HG03064 (cell line): ENCODE measurements around the gene SYT6.

Source experiments
- ATAC-seq: cut with Tn5 transposase; IDR thresholded peaks from one replicate; pipeline ENCODE4 v1.9.1; 2021; ENCODE audit warnings: low read depth; ENCODE audit not compliant: unreplicated experiment

The SYT6 gene, protein sequence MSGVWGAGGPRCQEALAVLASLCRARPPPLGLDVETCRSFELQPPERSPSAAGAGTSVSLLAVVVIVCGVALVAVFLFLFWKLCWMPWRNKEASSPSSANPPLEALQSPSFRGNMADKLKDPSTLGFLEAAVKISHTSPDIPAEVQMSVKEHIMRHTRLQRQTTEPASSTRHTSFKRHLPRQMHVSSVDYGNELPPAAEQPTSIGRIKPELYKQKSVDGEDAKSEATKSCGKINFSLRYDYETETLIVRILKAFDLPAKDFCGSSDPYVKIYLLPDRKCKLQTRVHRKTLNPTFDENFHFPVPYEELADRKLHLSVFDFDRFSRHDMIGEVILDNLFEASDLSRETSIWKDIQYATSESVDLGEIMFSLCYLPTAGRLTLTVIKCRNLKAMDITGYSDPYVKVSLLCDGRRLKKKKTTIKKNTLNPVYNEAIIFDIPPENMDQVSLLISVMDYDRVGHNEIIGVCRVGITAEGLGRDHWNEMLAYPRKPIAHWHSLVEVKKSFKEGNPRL

DNA sequence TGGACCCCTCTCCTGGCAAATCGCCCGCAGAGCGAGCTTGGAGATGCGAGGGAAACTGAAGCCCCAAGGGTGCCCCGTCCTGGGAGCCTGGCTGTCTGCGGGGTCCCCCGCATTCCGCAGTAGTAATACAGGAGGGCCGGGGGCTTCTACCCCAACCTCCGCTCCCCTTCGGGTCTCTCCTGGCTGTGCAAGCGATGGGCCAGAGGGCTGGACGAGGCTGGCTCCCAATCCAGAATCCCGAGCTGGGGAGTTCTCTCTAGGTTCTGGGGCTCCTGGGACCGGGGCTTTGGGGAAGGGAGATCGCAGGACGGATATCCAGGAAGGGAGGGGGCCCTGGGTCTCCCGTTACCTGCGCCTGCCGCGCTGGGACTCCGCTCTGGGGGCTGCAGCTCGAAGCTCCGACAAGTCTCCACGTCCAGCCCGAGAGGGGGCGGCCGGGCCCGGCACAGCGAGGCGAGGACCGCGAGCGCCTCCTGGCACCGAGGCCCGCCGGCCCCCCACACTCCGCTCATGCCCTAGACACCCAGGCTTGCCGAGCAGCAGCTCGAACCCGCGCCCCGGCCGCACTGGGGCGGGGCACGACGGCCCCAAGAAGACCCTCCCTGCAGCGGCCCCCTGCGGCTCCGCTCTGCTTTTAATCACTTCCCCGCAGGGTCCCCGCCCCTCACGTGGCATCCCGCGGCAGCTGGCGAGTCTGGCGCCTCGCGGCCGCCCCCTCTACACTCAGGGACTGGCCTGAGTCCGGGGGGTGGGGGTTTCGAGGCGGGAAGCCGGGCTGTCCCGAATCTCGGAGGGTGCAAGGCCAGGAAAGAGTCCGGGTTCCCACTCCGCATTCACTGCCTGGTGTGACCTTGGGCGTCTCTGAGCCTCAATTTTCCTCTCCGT, at the start of gene SYT6:
Gene SYT6 (minus strand): TSS at position 609 of the 885 bp plus-strand sequence. CDS start 97 bp downstream, at position 512.
- no peak for ATAC-seq

DNA sequence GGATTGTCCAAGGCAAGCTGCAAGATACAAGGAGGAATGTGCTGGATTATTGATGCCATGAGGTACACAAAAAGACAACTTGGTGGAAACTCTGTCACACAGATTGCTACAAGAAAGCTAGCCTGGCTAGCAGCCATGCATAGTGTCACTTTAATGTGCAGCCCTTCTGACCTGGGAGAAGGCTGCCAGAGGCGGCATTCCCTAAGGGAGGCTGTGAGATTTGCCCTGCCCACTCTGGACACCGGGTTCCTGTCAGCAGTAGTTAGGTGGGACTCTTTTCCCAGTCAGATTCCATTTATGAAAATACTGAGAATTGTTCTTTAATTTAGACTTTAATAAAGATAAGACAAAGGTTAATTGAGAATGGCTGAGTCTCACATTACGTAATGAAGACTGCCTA, 47.8 kb upstream of the SYT6 start:
- no peak for ATAC-seq

DNA sequence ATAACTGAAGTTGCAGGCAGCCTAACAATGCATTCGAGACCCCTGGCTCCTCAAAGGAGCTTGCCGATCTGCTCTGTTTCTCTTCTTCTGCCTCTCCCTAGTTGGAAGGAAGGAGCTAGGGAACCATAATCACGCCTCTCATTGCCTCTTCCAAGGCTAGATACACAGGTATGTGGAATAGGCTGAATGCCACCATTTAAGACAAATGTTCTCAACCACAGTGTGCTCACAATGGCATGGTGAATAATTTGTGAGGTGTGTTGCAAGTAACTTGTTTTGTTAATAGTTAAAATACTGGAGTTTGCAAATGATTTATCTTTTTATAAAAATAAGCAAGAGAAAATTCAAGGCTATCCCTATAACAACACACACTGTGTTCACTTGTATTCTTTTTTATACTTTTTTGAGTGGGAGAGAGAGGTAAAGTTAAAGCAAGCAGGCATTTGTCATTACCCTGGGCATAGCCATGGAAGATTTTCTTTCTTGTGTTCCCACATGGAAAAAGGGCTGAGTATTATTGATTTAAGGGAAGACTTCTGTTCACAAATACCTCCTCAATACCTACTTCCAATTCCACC, 45.4 kb upstream of the SYT6 start:
- no peak for ATAC-seq

DNA sequence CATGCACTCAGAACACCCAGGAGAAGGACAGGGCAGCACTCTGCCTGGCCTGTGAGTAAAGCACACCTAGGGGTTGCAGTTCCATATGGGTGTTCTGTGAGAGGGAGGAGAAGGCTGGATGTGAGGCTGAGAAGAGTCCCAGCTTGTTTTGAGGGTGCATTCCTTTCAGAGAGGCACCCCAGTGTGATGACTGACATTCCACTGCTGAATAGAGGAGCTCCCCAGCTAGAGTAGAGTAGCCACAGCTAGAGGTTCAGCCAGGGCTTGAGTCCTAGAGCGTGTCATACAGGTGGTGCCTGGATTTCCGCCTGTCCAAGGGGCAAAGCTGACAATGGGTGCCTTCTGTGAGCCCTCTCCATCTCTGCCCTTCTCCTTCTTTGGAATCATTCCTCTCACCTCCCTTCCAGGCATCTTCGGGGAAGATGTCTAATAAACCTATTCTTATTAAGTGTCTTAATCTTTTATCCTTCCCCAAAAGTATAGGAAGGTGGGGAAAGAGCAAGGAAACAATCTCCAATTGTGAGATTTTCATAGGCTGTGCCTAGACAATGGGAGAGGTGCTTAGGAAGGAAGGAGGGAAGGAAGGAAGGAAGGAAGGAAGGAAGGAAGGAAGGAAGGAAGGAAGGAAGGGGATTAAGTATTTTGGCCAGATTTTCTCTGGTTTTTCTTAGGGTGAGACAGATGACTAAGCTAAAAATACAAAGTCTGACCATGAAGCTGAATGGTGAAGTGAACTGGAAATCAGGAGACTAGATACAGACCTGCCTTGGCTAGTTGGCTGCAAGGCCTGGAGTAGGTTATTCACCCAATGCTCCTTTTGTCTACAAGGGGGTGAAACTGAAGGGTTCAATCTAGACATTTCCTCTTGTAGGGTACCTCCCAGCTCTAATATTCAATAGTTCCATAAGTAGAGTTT, 43.6 kb upstream of the SYT6 start:
- no peak for ATAC-seq

DNA sequence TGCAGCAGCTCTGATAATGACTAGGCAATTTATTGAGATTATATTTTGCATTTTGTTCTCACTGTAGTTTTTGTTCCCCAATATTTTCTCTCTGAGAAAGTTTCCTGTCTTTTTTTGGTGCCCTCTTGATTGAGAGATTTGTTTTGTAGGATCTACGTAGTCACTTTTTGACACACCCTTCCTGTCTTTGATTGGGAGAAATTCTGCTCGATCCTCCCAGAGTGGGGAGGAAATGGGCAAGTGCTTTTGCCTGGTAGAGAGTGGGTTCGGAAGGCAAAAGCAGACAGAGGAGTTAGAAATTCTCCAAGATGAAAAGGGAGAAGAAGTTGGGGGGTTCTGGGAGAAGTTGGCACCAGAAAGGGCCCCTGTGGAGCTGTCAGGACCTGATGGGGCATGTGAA, 42.1 kb upstream of the SYT6 start:
- ATAC-seq = no peak

DNA sequence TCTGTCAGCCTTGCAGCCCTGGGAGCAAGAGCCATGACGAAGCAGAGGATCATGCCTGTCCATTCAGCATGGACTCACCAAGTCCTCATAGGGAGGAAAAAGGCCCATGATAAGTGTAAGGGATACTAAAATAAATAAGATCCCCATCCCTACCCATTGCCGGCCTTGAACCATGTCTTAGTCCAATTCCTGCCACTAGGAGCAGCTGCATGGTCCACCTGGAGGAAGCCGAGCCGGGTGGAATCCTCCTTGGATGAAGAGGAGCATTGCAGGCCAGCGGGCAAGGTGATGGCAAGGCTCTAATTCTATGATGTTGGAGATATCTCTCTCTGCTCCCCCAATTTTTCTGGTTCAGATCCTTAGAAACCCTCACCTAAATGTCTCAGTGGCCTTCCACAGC, 38.7 kb upstream of the SYT6 start:
- ATAC-seq = no peak

DNA sequence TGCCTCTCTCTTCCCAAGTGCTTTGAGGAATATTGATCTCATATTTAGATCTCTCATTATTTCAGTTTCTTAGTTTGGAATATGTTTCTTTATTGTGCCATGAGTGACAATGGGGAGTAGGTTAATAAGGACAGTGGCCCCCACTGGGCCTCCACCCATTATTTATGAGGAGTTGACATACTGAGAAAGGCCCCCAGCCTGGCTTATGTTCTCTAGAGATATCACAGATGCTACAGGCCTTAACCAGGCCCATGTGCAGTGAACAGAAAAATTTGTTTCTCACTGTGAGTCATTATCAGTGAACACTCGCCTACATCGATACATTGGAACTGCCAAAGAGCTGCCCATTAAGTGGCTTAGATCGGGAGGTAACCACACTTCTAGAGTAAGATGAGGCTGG, 35.7 kb upstream of the SYT6 start:
- ATAC-seq = no peak

DNA sequence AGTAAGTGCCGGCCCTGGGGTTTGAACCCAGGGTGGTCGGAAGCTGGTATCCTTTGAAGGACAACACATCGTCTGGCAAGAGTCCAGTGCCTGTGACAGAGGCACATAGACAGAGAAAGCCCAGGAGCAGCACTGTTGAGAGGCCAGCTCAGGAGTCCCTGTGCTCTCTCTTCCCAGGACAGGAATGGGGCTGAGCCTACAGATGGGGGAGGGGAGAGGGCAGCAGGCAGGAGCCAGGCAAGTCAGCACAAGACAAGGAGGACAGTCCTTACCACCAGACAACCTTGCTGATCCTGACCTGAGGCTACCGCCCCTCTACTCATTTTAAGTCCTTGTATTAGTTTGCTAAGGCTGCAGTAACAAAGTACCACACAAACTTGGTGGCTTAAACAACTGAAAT, 27.7 kb upstream of the SYT6 start:
- ATAC-seq = no peak

DNA sequence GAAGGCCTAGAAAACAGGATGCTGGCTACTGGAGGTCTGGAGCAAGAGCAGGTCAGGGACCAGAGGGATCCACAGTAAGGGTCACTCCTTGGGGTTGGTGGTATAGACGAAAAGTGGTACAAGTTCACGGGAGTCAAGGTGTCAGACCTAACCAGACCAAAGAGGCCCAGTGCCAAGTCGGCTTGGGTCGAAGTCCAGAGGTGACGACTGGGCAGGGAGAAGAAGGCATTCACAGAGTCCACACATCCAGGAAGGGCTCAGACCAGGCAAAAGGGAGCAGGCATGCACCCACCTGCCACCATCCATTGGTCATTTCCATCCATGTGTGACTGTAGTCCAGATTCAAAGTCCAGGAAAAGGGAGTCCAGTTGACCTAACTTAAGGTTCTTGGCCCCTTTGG, 27.1 kb upstream of the SYT6 start:
- no peak for ATAC-seq

DNA sequence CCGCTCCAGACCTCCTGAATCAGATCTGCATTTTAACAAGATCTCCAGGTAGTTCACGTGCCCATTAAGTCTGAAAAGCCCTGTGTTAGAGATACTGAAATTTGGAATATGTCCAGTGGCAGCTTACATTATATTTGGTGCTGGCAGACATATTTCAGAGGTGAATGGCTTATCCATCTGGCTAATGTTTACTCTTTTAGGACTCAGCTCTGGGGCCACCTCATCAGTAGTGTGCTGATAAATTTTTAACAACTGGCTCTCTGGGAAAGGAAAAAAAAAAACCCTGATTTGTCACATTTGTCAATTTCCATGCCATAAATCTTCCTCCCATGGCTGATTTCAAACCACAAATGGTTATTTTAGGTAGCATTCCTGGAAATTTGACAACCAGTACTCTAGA, 25.3 kb upstream of the SYT6 start:
- ATAC-seq = no peak

DNA sequence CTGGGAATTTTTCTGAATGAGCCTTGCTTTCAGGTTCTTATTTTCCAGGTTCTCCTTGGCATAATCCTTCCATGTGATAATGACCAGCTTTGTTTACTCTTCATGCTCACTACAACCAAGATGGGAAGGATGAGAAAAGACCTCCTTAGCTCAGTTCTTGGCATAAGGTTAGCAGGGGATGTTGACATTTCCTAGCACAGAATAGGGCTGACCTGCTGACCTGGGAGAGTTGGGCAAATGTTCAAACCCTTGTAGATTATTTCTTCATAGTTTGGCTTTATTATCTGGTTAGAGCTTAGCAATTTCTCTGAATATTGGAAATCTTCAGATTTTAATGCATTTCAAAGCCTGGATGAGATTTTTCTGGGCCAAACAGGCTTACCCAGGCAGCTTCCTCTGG, 23.6 kb upstream of the SYT6 start:
- no peak for ATAC-seq

DNA sequence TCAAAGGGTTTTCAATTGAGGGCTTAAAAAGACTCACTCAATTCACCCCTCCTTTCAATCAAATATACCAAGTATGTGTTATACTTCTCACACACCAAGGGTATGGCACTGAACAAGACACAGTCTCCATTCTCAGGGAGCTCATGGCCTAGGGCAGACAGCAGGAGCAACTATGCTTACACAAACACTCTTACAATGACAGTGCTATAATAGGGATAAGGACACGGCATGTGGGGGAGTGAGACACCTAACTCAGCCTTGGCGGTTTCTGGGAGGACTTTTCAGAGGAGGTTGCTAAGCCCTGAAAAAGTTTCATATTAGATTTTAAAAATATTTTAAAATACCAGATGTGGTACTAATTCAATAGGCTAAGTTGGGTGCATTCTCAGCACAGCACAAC, 22.7 kb upstream of the SYT6 start:
- no peak for ATAC-seq

DNA sequence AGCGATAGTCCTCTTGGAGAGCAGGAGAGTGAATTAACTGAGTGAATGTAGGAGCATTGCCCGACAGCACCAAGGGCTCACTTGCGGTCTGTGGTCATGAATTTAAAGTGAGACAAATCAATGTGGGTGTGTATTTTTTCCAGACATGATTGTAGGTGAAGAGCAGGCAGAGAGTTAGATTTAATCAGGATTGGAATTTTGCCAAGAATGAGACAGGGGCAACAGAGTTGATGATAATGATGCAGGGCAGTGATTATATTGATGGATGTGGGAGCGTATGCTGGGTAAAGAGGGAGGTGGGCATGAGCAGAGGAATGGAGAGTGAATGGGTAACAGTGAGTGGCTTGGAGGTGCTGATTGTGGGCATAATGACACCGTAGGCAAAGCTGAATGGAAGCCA, 20.0 kb upstream of the SYT6 start:
- ATAC-seq = no peak

DNA sequence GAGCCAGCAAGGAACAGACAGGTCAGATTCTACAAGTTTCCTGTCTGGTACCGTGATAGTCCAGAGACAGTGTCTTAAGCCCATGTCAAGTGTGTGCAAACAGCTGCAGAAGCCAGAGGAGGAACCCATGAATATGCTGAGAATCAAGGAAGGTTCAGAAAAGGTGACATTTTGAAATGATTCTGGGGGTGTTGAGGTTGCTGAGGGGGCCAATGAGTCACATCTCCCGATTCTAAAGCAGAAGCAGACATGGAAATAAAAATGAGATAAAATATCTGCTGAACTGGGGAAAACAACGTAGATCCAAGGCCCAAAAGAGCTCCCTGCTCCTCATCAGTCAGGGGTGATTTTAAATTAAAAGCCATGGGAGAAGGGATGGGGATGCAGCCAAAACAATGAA, 15.8 kb upstream of the SYT6 start:
- no peak for ATAC-seq

DNA sequence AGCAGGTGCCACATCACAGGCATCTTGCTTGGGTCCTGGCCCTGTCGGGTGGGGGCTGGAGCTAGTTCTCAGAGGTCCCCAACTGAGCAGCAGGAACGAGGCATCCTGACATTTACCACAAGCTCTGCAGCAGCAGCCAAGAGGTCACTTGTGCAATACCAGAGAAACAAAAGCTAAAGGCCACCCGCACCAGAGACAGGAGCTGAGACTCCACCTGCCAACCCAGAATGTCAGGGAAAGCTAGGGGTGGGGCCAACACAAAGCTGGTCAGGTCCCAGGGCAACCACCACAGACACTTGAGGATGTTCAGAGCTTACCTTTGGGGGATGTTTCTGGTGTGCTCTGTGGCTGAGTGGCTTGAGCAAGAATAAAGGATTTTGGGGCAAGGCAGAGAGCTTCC, 13.6 kb upstream of the SYT6 start:
- ATAC-seq = no peak

DNA sequence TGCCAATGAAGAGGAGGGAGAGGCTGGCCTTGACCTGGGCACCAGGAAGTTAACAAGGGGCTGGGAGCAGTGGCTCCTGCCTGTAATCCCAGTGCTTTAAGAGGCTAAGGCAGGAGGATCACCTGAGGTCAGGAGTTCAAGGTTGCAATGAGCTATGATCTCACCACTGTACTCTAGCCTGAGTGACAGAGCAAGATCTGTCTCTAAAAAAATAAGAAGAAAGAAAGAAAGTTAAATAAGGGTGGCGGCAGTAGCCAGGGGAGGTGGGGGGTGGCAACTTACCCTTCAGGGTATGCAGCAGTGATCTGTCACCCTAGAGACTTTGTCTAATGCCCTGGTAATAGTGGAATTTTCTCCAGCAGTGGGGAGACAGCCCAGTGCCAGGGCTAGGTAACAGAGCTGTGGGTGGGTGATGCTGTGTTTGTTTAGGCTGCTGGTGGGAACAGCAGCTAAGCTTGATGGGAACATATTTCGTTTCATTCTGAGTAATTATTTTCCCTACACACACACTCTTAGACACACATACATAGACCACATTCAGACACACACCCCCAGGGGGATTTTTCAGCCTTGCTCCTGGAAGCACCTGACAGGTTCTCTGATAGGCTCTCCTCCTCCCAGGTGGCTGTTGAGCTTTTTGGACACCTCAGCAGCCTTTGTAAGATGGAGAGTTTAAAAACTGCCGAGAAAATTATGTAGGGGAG, 11.3 kb upstream of the SYT6 start:
- no peak for ATAC-seq

DNA sequence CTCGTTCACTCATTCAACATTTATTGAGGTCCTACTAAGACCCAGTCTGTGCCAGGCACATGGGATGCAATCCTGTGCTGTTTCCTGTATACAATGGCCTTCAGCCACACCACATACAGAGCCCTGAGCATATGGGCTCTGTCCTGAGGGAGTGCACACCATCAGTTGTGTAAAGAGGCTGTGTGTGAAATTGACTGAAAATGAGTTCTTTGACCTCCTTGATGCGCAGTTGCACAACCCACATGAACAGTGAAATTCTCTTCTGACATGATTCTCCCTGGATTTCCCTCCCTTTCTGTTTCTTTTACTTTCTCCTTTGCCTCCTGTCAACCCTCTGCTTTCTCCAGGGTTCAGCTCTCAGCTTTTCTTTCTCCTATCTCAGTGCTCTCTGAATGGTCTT, 6.3 kb upstream of the SYT6 start:
- no peak for ATAC-seq

DNA sequence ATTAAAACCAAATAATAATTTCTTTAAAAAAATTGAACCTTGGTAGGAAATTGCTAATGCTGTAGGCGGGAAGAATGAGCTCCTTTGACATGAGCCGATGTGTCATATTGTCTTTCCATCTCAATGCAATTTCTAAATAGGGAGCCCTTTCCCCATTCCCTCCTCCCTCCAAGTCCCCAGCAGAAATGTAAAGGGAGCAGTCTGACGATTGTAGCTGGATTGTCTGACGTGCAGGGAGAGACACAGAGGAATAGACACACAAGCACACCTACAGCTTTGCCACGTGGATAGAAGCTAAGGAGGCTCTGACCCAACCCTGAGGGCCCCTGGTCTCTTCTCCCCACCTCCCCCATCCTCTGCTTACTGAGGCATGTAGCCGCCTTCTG, 3.6 kb upstream of the SYT6 start:
- no peak for ATAC-seq

DNA sequence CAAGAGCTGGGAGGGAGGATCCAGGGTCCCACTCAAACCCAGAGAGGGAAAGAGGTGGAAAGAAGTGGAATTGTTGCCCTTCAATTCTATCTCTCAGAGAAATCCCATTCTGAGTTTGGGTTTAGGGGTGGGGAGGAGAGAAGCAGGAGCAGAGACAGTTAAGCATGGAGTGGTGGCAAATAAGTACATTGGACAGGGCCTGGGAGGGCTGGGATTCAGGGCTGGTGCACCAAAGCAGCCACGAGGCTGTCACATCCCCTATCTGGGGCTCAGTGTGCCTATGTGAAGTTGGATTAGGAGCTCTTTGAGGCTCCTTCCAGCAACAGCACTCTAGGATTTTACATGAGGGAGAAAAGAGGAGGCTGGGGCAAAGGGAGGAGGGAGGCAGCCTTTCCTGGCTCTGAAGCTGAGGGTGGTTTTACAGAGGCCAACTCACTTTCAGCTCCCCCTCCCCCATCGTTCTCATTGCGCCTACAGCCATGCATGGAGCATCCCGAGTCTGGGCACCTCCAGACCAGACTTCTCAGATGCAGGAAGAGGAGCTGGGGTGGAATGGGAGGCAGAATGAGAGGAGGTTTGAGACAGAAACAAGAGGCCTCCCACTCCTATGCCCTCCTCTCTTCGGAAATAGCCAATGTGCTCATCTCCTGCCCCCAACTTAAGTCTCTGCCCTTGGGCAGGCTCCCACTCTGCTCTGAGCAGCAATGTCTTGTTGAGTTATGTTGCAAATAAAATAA, 3.0 kb upstream of the SYT6 start:
- no peak for ATAC-seq
